ENCODE results near the gene LIME1. TPM values are rescaled to one million over a fixed set of nuclear protein-coding genes. Genes with fewer than 3 reads are reported as not detected.

Gene LIME1
- total RNA-seq, 1 donor, result 3.5 TPM

GRCh38 chr20:63742381-63743024 lies 6.0 kb downstream of the LIME1 start:
- no peak overlapping the region for H3K4me3 ChIP-seq (ENCODE audit: low read depth, low read length)
- no peak for TF ChIP-seq CTCF (IDR thresholded peaks at IDR 0.05; ENCODE audit: insufficient read depth, low read depth, low read length)
- no peak for DNase-seq (ENCODE audit: low read depth)

- no peak for TF ChIP-seq CTCF (IDR thresholded peaks at IDR 0.05; ENCODE audit: insufficient read depth, low read depth, low read length)
- H3K4me3 ChIP-seq (ENCODE audit: low read depth, low read length), result no peak overlapping the region
- no peak for DNase-seq (ENCODE audit: low read depth)
Measured at GRCh38 chr20:63743210-63743970, 6.9 kb downstream of the LIME1 start.

- TF ChIP-seq CTCF (IDR thresholded peaks at IDR 0.05; ENCODE audit: insufficient read depth, low read depth, low read length), result no peak
- DNase-seq (ENCODE audit: low read depth), result no peak
- H3K4me3 ChIP-seq (ENCODE audit: low read depth, low read length), result no peak overlapping the region
Measured at GRCh38 chr20:63744158-63744557, 7.7 kb downstream of the LIME1 start.

- no peak for DNase-seq (ENCODE audit: low read depth)
- no peak overlapping the region for H3K4me3 ChIP-seq (ENCODE audit: low read depth, low read length)
- no peak for TF ChIP-seq CTCF (IDR thresholded peaks at IDR 0.05; ENCODE audit: insufficient read depth, low read depth, low read length)
Measured at GRCh38 chr20:63744574-63745423, 8.3 kb downstream of the LIME1 start.

GRCh38 chr20:63745424-63745805 lies 9.0 kb downstream of the LIME1 start:
- no peak for DNase-seq (ENCODE audit: low read depth)
- TF ChIP-seq CTCF (IDR thresholded peaks at IDR 0.05; ENCODE audit: insufficient read depth, low read depth, low read length), result no peak
- H3K4me3 ChIP-seq (ENCODE audit: low read depth, low read length), result no peak overlapping the region

- no peak overlapping the region for H3K4me3 ChIP-seq (ENCODE audit: low read depth, low read length)
- no peak for TF ChIP-seq CTCF (IDR thresholded peaks at IDR 0.05; ENCODE audit: insufficient read depth, low read depth, low read length)
- no peak for DNase-seq (ENCODE audit: low read depth)
Measured at GRCh38 chr20:63745961-63746731, 9.7 kb downstream of the LIME1 start.

Measured in fibroblast of villous mesenchyme (primary cell).